ENCODE measurements around the gene HPSE2.

DNA sequence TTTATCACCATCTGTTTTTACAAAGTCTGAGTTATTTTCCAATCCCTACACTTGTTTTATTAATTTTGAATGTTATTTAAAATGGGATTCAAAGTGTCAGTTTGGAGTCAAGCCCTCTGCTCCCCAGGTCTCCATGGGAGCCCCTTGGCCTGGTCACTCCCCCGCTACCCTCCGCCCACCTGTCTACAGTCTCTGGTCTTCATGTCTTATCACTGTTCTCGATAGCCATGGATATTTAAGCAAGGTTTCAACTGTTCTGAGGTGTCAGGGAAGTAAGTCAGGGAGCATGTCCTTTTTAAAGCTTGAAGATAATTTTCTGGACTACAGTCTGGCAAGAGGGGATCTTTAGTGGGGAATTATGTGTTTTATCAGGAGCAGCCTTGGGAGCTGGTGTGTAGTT lies 769.8 kb downstream of the HPSE2 start:
- TF ChIP-seq, protein P1, sequence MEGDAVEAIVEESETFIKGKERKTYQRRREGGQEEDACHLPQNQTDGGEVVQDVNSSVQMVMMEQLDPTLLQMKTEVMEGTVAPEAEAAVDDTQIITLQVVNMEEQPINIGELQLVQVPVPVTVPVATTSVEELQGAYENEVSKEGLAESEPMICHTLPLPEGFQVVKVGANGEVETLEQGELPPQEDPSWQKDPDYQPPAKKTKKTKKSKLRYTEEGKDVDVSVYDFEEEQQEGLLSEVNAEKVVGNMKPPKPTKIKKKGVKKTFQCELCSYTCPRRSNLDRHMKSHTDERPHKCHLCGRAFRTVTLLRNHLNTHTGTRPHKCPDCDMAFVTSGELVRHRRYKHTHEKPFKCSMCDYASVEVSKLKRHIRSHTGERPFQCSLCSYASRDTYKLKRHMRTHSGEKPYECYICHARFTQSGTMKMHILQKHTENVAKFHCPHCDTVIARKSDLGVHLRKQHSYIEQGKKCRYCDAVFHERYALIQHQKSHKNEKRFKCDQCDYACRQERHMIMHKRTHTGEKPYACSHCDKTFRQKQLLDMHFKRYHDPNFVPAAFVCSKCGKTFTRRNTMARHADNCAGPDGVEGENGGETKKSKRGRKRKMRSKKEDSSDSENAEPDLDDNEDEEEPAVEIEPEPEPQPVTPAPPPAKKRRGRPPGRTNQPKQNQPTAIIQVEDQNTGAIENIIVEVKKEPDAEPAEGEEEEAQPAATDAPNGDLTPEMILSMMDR (IDR thresholded peaks at IDR 0.05; ENCODE audit: insufficient read depth, low read length, poor library complexity, severe bottlenecking) = no peak
- TF ChIP-seq EZH2phosphoT487 (conservative IDR thresholded peaks at IDR 0.05; ENCODE audit: low read length) = no peak
